SK-N-SH treated with all-trans-retinoic acid at 6 μM for 48 hours (cell line): ENCODE data around the gene EYA4.

Source experiments
- ATAC-seq: fragments of 200-7000 bp; cut with Tn5 transposase; 3 replicates; pipeline ENCODE4 v1.9.1; 2020; ENCODE audit warnings: mild to moderate bottlenecking, moderate library complexity
- ARNTL ChIP-seq: fragments of 450-650 bp; formaldehyde crosslinking; IDR thresholded peaks from 2 replicates; pipeline ENCODE4 v1.5.0; 2020; ENCODE audit warnings: low read depth, mild to moderate bottlenecking, moderate library complexity, borderline replicate concordance
- CREB5 ChIP-seq: fragments of 250-450 bp; sonication (Bioruptor Pico); IDR thresholded peaks from 2 replicates; pipeline ENCODE4 v1.5.1; 2020; ENCODE audit warnings: low read depth, mild to moderate bottlenecking, moderate library complexity
- ESRRG ChIP-seq: fragments of 250-450 bp; sonication (Bioruptor Pico); IDR thresholded peaks from 2 replicates; pipeline ENCODE4 v1.6.1; 2021; ENCODE audit warnings: mild to moderate bottlenecking
- GLIS3 ChIP-seq: fragments of 250-450 bp; sonication (Bioruptor Pico); IDR thresholded peaks from 2 replicates; pipeline ENCODE4 v1.5.0; 2020; ENCODE audit warnings: mild to moderate bottlenecking, moderate library complexity
- OSR1 ChIP-seq: fragments of 250-450 bp; sonication (Bioruptor Pico); IDR thresholded peaks from 2 replicates; pipeline ENCODE4 v1.8.0; 2022; ENCODE audit warnings: moderate library complexity, mild to moderate bottlenecking, inconsistent platforms
- PPARA ChIP-seq: fragments of 250-450 bp; sonication (Bioruptor Pico); IDR thresholded peaks from 2 replicates; pipeline ENCODE4 v1.5.0; 2020; ENCODE audit warnings: mild to moderate bottlenecking, borderline replicate concordance
- RARB ChIP-seq: fragments of 250-450 bp; sonication (Bioruptor Pico); IDR thresholded peaks from 2 replicates; pipeline ENCODE4 v1.8.0; 2021; ENCODE audit warnings: mild to moderate bottlenecking, moderate library complexity
- SNAI2 ChIP-seq: fragments of 250-450 bp; sonication (Bioruptor Pico); IDR thresholded peaks from 2 replicates; pipeline ENCODE4 v1.5.0; 2020; ENCODE audit warnings: mild to moderate bottlenecking, moderate library complexity
- TOX ChIP-seq: fragments of 250-450 bp; sonication (Bioruptor Pico); IDR thresholded peaks from 2 replicates; pipeline ENCODE4 v1.8.0; 2021; ENCODE audit warnings: mild to moderate bottlenecking, moderate library complexity, borderline replicate concordance
- TSHZ2 ChIP-seq: fragments of 250-450 bp; sonication (Bioruptor Pico); IDR thresholded peaks from 2 replicates; pipeline ENCODE4 v1.5.0; 2020; ENCODE audit warnings: mild to moderate bottlenecking, moderate library complexity
- ZFP3 ChIP-seq: fragments of 250-450 bp; sonication (Bioruptor Pico); IDR thresholded peaks from 2 replicates; pipeline ENCODE4 v1.5.0; 2020; ENCODE audit warnings: mild to moderate bottlenecking, moderate library complexity
- ZFP30 ChIP-seq: fragments of 450-650 bp; formaldehyde crosslinking; IDR thresholded peaks from 2 replicates; pipeline ENCODE4 v1.5.0; 2022; ENCODE audit warnings: mild to moderate bottlenecking, moderate library complexity
- ZNF565 ChIP-seq: fragments of 450-650 bp; formaldehyde crosslinking; conservative IDR thresholded peaks from 2 replicates; pipeline ENCODE4 v1.5.0; 2020; ENCODE audit warnings: low read depth, mild to moderate bottlenecking, moderate library complexity
- ZNF70 ChIP-seq: fragments of 450-650 bp; formaldehyde crosslinking; IDR thresholded peaks from 2 replicates; pipeline ENCODE4 v1.5.0; 2020; ENCODE audit warnings: mild to moderate bottlenecking, moderate library complexity
- ZNF8 ChIP-seq: fragments of 450-650 bp; formaldehyde crosslinking; IDR thresholded peaks from 2 replicates; pipeline ENCODE4 v1.5.0; 2020; ENCODE audit warnings: mild to moderate bottlenecking, moderate library complexity
- TF ChIP-seq, protein P1 (sequence below): fragments of 250-450 bp; sonication (Bioruptor Pico); IDR thresholded peaks from 2 replicates; pipeline ENCODE4 v1.8.0; 2020; ENCODE audit warnings: mild to moderate bottlenecking, moderate library complexity, borderline replicate concordance
- TF ChIP-seq, protein P2 (sequence below): fragments of 250-450 bp; sonication (Bioruptor Pico); IDR thresholded peaks from 2 replicates; pipeline ENCODE4 v1.8.0; 2021; ENCODE audit warnings: low read depth, mild to moderate bottlenecking, moderate library complexity, borderline replicate concordance

EYA4 gene

DNA sequence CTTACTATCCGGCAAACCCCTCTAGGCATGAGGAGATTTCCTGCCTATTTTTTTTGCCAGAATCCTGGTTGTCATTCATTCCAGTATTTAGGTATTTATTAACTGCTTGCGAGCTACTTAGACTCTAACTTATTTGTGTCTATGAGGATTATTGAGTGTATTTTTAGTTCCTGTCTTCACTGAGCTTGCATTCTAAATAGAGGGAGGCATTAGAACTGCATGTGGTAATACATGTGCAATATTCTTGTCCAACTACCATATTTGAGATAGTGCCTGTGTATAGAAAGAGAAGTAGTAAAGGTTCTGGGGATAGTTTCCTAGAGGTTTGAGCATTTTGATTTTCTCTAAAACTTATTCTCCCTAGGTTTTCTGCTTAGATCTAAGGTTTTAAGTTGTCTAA is 308.9 kb downstream of the EYA4 start:
- ATAC-seq, result no peak

DNA sequence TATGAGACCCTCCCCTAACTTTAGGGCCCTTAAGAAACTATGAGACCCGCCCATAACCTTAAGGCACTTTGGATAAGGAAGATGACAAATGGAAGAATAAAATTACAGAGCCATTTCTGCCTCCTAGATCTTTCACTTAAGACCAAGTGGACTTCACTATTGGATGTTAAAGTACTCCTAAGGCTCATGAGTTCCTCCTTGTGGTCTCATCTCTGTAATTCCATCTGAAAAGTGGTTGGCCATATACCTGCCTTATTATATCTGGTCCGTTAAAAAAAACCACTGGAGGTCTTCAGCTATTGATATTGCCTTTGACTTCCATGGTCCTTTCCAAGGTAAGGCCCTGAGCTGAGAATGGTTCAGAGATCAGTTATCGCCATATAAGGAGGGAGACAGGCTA is 310.3 kb downstream of the EYA4 start:
- ATAC-seq, result peak; percentile 28; the same call in 2 of the 3 replicates
- TF ChIP-seq ZNF70, result no peak
- TF ChIP-seq ZFP3 (CRISPR knock-in tag), result no peak
- TF ChIP-seq, protein P1, sequence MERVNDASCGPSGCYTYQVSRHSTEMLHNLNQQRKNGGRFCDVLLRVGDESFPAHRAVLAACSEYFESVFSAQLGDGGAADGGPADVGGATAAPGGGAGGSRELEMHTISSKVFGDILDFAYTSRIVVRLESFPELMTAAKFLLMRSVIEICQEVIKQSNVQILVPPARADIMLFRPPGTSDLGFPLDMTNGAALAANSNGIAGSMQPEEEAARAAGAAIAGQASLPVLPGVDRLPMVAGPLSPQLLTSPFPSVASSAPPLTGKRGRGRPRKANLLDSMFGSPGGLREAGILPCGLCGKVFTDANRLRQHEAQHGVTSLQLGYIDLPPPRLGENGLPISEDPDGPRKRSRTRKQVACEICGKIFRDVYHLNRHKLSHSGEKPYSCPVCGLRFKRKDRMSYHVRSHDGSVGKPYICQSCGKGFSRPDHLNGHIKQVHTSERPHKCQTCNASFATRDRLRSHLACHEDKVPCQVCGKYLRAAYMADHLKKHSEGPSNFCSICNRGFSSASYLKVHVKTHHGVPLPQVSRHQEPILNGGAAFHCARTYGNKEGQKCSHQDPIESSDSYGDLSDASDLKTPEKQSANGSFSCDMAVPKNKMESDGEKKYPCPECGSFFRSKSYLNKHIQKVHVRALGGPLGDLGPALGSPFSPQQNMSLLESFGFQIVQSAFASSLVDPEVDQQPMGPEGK, result no peak
- no peak for TF ChIP-seq ZNF565 (CRISPR knock-in tag)
- TF ChIP-seq SNAI2 (CRISPR knock-in tag), result no peak
- TF ChIP-seq, protein P2, sequence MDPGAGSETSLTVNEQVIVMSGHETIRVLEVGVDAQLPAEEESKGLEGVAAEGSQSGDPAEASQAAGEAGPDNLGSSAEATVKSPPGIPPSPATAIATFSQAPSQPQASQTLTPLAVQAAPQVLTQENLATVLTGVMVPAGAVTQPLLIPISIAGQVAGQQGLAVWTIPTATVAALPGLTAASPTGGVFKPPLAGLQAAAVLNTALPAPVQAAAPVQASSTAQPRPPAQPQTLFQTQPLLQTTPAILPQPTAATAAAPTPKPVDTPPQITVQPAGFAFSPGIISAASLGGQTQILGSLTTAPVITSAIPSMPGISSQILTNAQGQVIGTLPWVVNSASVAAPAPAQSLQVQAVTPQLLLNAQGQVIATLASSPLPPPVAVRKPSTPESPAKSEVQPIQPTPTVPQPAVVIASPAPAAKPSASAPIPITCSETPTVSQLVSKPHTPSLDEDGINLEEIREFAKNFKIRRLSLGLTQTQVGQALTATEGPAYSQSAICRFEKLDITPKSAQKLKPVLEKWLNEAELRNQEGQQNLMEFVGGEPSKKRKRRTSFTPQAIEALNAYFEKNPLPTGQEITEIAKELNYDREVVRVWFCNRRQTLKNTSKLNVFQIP (CRISPR knock-in tag), result no peak
- TF ChIP-seq CREB5 (CRISPR knock-in tag), result no peak
- TF ChIP-seq PPARA (CRISPR knock-in tag), result no peak
- no peak for TF ChIP-seq GLIS3
- TF ChIP-seq ZNF8, result no peak
- TF ChIP-seq TSHZ2 (CRISPR knock-in tag), result no peak
- TF ChIP-seq TOX (CRISPR knock-in tag), result no peak
- no peak for TF ChIP-seq ESRRG (CRISPR knock-in tag)
- no peak for TF ChIP-seq RARB

More for the DNA sequence above, 308.9 kb downstream of the EYA4 start:
- TF ChIP-seq ZFP30 (CRISPR knock-in tag) (no peak), ZNF70 (no peak), TOX (CRISPR knock-in tag) (no peak), OSR1 (CRISPR knock-in tag) (no peak), TSHZ2 (CRISPR knock-in tag) (no peak), ZNF8 (no peak), GLIS3 (no peak), ESRRG (CRISPR knock-in tag) (no peak), ZNF565 (CRISPR knock-in tag) (no peak), ARNTL (CRISPR knock-in tag) (no peak)
- TF ChIP-seq, protein P2 (CRISPR knock-in tag), result no peak
- TF ChIP-seq, protein P1, result no peak
